ENCODE results near the gene IRF4.

IRF4 gene

DNA sequence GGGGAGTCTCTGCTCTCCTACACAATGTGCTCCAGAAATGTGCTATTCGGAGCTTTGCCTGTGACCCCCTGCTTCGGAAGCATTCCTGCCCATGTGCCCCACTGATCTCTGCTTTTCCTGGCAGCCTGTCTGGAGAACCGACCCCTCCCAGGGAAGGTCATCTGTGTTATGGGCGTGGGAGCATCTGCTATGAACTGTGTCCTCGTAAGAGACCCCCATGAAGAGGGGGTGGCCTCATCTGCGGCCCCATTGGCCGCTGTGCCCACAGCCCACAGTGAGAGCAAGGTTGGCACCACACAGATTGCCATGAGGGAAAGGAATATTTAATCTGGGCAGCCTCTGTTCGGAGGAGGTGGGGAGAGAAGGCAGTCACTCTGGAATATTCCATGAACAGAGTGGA lies 32.7 kb upstream of the IRF4 start:
- Histone ChIP-seq H2BK120ac (ENCODE audit: insufficient read depth, low read length, poor library complexity) (no peak overlapping the region), H3K4me1 (ENCODE audit: control insufficient read depth in 1 of 2, insufficient read depth in 2 of 2, low read length in 2 of 2) (no peaks in the 10 kb centered on the region), H3K79me1 (ENCODE audit: low read length) (no peaks in the 10 kb centered on the region), H2BK12ac (ENCODE audit: low read length) (no peak overlapping the region), H3K9me3 (ENCODE audit: insufficient read depth, low read depth, low read length) (peaks cover 55% of the 10 kb centered on the region), H3K27me3 (ENCODE audit: insufficient read depth, low read length) (no peaks in the 10 kb centered on the region), H3K79me2 (ENCODE audit: control insufficient read depth, insufficient read depth, low read length, poor library complexity) (no peaks in the 10 kb centered on the region), H4K12ac (ENCODE audit: low read depth, low read length) (no peak overlapping the region), H3K23ac (ENCODE audit: low read length) (no peak overlapping the region), H3K4ac (ENCODE audit: low read depth, low read length) (no peak overlapping the region), H3K27ac (ENCODE audit: low read depth, low read length) (no peak overlapping the region), H2AK5ac (ENCODE audit: low read length) (no peak overlapping the region), H2BK5ac (ENCODE audit: low read depth, low read length, poor library complexity) (no peak overlapping the region), H3K14ac (ENCODE audit: low read length) (no peak overlapping the region), H3K4me2 (ENCODE audit: low read length) (no peak overlapping the region), H2AFZ (ENCODE audit: insufficient read depth, low read length, poor library complexity) (no peak overlapping the region), H3K9ac (ENCODE audit: low read length) (no peak overlapping the region), H4K8ac (ENCODE audit: low read depth, low read length) (no peak overlapping the region), H3K36me3 (ENCODE audit: control insufficient read depth in 1 of 2, insufficient read depth in 2 of 2, low read length in 2 of 2) (no peaks in the 10 kb centered on the region), H3K18ac (ENCODE audit: low read length) (no peak overlapping the region), H3K4me3 (ENCODE audit: low read depth, low read length) (no peak overlapping the region), H4K91ac (ENCODE audit: low read depth, low read length) (no peak overlapping the region)
- WGBS (ENCODE audit: extremely low coverage, insufficient coverage, insufficient read length), result no CpG with 5 or more reads among the region's 8 CpGs
- no peak for DNase-seq

DNA sequence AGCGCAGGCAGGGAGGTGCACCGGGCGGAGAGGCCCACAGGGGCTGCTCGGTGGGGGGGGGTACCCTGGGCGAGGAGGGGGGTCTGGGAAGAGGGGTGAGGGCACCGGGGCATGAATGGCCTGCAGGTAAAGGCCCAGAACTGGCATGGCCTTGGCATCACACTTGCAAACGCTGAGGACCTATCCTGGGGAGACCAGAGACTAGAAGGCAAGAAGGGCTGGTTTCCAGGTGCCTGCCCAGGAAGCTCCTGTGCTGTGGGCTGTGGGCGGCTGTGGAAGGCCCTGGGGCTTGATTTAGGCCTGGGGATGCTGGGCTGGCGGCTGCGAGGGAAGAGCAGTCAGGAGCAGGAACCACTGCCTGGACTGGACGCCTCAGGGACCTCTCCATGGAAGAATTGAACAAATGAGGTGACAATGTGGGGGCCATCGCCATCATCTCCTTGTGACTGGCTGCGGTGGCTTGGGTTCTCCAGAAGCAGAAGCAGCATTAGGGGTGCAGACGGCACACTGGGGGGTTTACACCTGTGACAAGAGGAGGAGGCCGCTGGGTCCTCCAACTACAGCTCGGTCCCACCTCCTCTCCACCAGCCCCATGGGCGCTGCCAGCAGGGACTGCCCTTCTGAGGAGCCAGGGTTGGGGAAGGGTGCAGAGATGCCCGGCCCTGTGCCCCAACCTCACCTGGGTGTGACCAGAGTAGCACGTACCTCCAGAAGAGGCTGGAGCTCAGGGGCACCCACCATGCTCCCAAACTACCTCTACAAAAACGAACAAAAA lies 32.1 kb upstream of the IRF4 start:
- peaks cover 54% of the 10 kb centered on the region for H3K9me3 ChIP-seq (ENCODE audit: insufficient read depth, low read depth, low read length)
- H2BK12ac ChIP-seq (ENCODE audit: low read length), result no peak overlapping the region
- no peaks in the 10 kb centered on the region for H3K79me1 ChIP-seq (ENCODE audit: low read length)
- H3K14ac ChIP-seq (ENCODE audit: low read length), result no peak overlapping the region
- no peaks in the 10 kb centered on the region for H3K27me3 ChIP-seq (ENCODE audit: insufficient read depth, low read length)
- H3K36me3 ChIP-seq (ENCODE audit: control insufficient read depth in 1 of 2, insufficient read depth in 2 of 2, low read length in 2 of 2), result no peaks in the 10 kb centered on the region
- H3K23ac ChIP-seq (ENCODE audit: low read length), result no peak overlapping the region
- no peaks in the 10 kb centered on the region for H3K79me2 ChIP-seq (ENCODE audit: control insufficient read depth, insufficient read depth, low read length, poor library complexity)
- DNase-seq, result no peak
- no peak overlapping the region for H3K9ac ChIP-seq (ENCODE audit: low read length)
- H2BK5ac ChIP-seq (ENCODE audit: low read depth, low read length, poor library complexity), result no peak overlapping the region
- no peak overlapping the region for H3K18ac ChIP-seq (ENCODE audit: low read length)
- no peak overlapping the region for H4K91ac ChIP-seq (ENCODE audit: low read depth, low read length)
- H3K4me3 ChIP-seq (ENCODE audit: low read depth, low read length), result no peak overlapping the region
- H2AK5ac ChIP-seq (ENCODE audit: low read length), result no peak overlapping the region
- no peak overlapping the region for H2AFZ ChIP-seq (ENCODE audit: insufficient read depth, low read length, poor library complexity)
- H3K4me2 ChIP-seq (ENCODE audit: low read length), result no peak overlapping the region
- H4K12ac ChIP-seq (ENCODE audit: low read depth, low read length), result no peak overlapping the region
- H4K8ac ChIP-seq (ENCODE audit: low read depth, low read length), result no peak overlapping the region
- H3K4ac ChIP-seq (ENCODE audit: low read depth, low read length), result no peak overlapping the region
- H3K27ac ChIP-seq (ENCODE audit: low read depth, low read length), result no peak overlapping the region
- no peaks in the 10 kb centered on the region for H3K4me1 ChIP-seq (ENCODE audit: control insufficient read depth in 1 of 2, insufficient read depth in 2 of 2, low read length in 2 of 2)
- no CpG with 5 or more reads among the region's 20 CpGs for WGBS (ENCODE audit: extremely low coverage, insufficient coverage, insufficient read length)
- no peak overlapping the region for H2BK120ac ChIP-seq (ENCODE audit: insufficient read depth, low read length, poor library complexity)

DNA sequence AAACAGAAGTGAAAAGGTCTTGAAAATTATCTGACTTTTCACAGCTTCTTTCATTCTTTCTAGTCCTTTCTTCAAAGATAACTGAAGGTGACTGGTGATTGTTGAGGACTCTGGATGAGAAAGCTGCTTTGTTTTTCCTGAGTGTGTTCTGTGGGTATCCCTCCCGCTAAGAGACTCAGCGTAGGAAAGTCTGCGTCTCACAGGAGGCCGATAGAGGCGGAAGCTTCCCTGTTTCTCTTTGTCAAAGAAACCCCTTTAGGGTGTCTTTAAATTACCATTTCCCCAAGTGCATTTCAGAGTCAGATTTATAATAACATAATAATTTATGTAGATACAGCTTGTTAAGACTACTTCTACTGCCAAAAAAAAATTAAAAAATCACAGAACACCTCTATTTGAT lies 31.2 kb upstream of the IRF4 start:
- no peak overlapping the region for H2BK120ac ChIP-seq (ENCODE audit: insufficient read depth, low read length, poor library complexity)
- H3K79me2 ChIP-seq (ENCODE audit: control insufficient read depth, insufficient read depth, low read length, poor library complexity), result no peaks in the 10 kb centered on the region
- no peaks in the 10 kb centered on the region for H3K36me3 ChIP-seq (ENCODE audit: control insufficient read depth in 1 of 2, insufficient read depth in 2 of 2, low read length in 2 of 2)
- H3K14ac ChIP-seq (ENCODE audit: low read length), result no peak overlapping the region
- H4K91ac ChIP-seq (ENCODE audit: low read depth, low read length), result no peak overlapping the region
- no peak overlapping the region for H3K4me2 ChIP-seq (ENCODE audit: low read length)
- H2AK5ac ChIP-seq (ENCODE audit: low read length), result no peak overlapping the region
- H2AFZ ChIP-seq (ENCODE audit: insufficient read depth, low read length, poor library complexity), result no peak overlapping the region
- H3K9ac ChIP-seq (ENCODE audit: low read length), result no peak overlapping the region
- no peaks in the 10 kb centered on the region for H3K79me1 ChIP-seq (ENCODE audit: low read length)
- no peak overlapping the region for H3K18ac ChIP-seq (ENCODE audit: low read length)
- no peak overlapping the region for H3K4me3 ChIP-seq (ENCODE audit: low read depth, low read length)
- H4K8ac ChIP-seq (ENCODE audit: low read depth, low read length), result no peak overlapping the region
- no peaks in the 10 kb centered on the region for H3K27me3 ChIP-seq (ENCODE audit: insufficient read depth, low read length)
- no peak overlapping the region for H3K4ac ChIP-seq (ENCODE audit: low read depth, low read length)
- no peak overlapping the region for H3K23ac ChIP-seq (ENCODE audit: low read length)
- peaks cover 54% of the 10 kb centered on the region for H3K9me3 ChIP-seq (ENCODE audit: insufficient read depth, low read depth, low read length)
- H2BK12ac ChIP-seq (ENCODE audit: low read length), result no peak overlapping the region
- H3K4me1 ChIP-seq (ENCODE audit: control insufficient read depth in 1 of 2, insufficient read depth in 2 of 2, low read length in 2 of 2), result no peaks in the 10 kb centered on the region
- no peak overlapping the region for H3K27ac ChIP-seq (ENCODE audit: low read depth, low read length)
- no peak overlapping the region for H2BK5ac ChIP-seq (ENCODE audit: low read depth, low read length, poor library complexity)
- H4K12ac ChIP-seq (ENCODE audit: low read depth, low read length), result no peak overlapping the region
- no CpG with 5 or more reads among the region's 5 CpGs for WGBS (ENCODE audit: extremely low coverage, insufficient coverage, insufficient read length)
- no peak for DNase-seq

DNA sequence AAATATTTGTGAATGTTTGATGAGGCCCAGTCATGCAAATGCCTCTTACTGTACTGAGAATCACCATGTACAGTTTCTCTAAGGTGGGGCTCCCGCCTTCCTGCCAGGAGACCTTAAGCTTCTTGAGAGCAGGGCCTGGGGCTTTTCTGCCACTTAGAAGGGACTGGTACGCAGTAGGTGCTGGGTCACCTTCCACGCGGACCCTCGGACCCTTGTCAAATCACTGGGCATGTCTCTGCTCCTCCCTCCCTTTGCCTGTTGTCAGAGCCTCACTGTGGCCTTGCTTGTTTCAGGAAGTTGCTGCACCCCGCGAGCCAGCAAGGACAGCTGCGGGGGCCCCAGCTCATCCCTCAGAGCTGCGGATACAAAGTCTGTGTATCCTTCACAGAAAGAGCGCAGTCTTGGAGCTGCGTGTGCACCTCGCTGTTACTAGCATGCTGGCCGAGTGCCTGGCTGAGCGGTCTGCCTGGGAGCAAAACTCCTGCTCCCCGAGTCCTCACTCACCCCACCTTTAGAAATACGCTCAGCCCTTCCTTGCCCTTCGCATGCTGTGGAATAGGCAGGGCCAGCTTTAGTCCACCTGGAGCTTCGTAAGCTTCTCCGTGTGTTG lies 30.7 kb upstream of the IRF4 start:
- H4K91ac ChIP-seq (ENCODE audit: low read depth, low read length), result no peak overlapping the region
- H4K8ac ChIP-seq (ENCODE audit: low read depth, low read length), result no peak overlapping the region
- no peaks in the 10 kb centered on the region for H3K36me3 ChIP-seq (ENCODE audit: control insufficient read depth in 1 of 2, insufficient read depth in 2 of 2, low read length in 2 of 2)
- H4K12ac ChIP-seq (ENCODE audit: low read depth, low read length), result no peak overlapping the region
- H3K27ac ChIP-seq (ENCODE audit: low read depth, low read length), result no peak overlapping the region
- no peaks in the 10 kb centered on the region for H3K4me1 ChIP-seq (ENCODE audit: control insufficient read depth in 1 of 2, insufficient read depth in 2 of 2, low read length in 2 of 2)
- H3K9ac ChIP-seq (ENCODE audit: low read length), result no peak overlapping the region
- H3K18ac ChIP-seq (ENCODE audit: low read length), result no peak overlapping the region
- H2BK120ac ChIP-seq (ENCODE audit: insufficient read depth, low read length, poor library complexity), result no peak overlapping the region
- no peak overlapping the region for H3K4me2 ChIP-seq (ENCODE audit: low read length)
- no CpG with 5 or more reads among the region's 19 CpGs for WGBS (ENCODE audit: extremely low coverage, insufficient coverage, insufficient read length)
- H2AFZ ChIP-seq (ENCODE audit: insufficient read depth, low read length, poor library complexity), result no peak overlapping the region
- no peak overlapping the region for H3K4ac ChIP-seq (ENCODE audit: low read depth, low read length)
- no peak overlapping the region for H3K23ac ChIP-seq (ENCODE audit: low read length)
- no peak overlapping the region for H2BK12ac ChIP-seq (ENCODE audit: low read length)
- no peak overlapping the region for H2BK5ac ChIP-seq (ENCODE audit: low read depth, low read length, poor library complexity)
- no peaks in the 10 kb centered on the region for H3K79me1 ChIP-seq (ENCODE audit: low read length)
- no peaks in the 10 kb centered on the region for H3K79me2 ChIP-seq (ENCODE audit: control insufficient read depth, insufficient read depth, low read length, poor library complexity)
- peaks cover 54% of the 10 kb centered on the region for H3K9me3 ChIP-seq (ENCODE audit: insufficient read depth, low read depth, low read length)
- H3K14ac ChIP-seq (ENCODE audit: low read length), result no peak overlapping the region
- no peak overlapping the region for H2AK5ac ChIP-seq (ENCODE audit: low read length)
- no peak overlapping the region for H3K4me3 ChIP-seq (ENCODE audit: low read depth, low read length)
- no peak for DNase-seq
- H3K27me3 ChIP-seq (ENCODE audit: insufficient read depth, low read length), result no peaks in the 10 kb centered on the region

All from trophoblast cell (in vitro differentiated cells and primary cell).